Immature natural killer cell (primary cell): ENCODE results near the gene OR2AG1. TPM values are rescaled to one million over a fixed set of nuclear protein-coding genes. Genes with fewer than 3 reads are reported as not detected.
"Not testable (repeated sequence)": the region's sequence is repeated elsewhere in the genome, so short reads cannot be mapped to it uniquely, and the experiment has no call there.

ENCODE experiments used
- DNase-seq, 3 donors: peaks; one replicate each; pipeline ENCODE4 v3.0.0; 2022; ENCODE audit warnings: mixed read lengths in 1 of 3
- H3K27ac Mint-ChIP-seq, 6 donors: one replicate each; pipeline ENCODE4 v1.8.0; 2020; ENCODE audit warnings: mixed read lengths in 6 of 6, mild to moderate bottlenecking in 5 of 6, inconsistent platforms in 4 of 6, moderate library complexity in 3 of 6
- H3K27me3 Mint-ChIP-seq, 3 donors: one replicate each; pipeline ENCODE4 v1.8.0; 2020 to 2021; ENCODE audit warnings: low read depth in 3 of 3, mild to moderate bottlenecking in 3 of 3, mixed read lengths in 3 of 3, moderate library complexity in 3 of 3, inconsistent platforms in 1 of 3
- H3K36me3 Mint-ChIP-seq, 3 donors: one replicate each; pipeline ENCODE4 v1.8.0; 2020; ENCODE audit warnings: mixed read lengths in 3 of 3, inconsistent platforms in 2 of 3, mild to moderate bottlenecking in 2 of 3
- H3K4me1 Mint-ChIP-seq, 2 donors: one replicate each; pipeline ENCODE4 v1.8.0; 2020; ENCODE audit warnings: inconsistent platforms in 2 of 2, mild to moderate bottlenecking in 2 of 2, mixed read lengths in 2 of 2, moderate library complexity in 1 of 2
- H3K4me3 Mint-ChIP-seq, 5 donors: one replicate each; pipeline ENCODE4 v1.8.0; 2020; ENCODE audit warnings: mild to moderate bottlenecking in 5 of 5, mixed read lengths in 5 of 5, inconsistent platforms in 3 of 5, moderate library complexity in 3 of 5
- H3K9me3 Mint-ChIP-seq, 6 donors: one replicate each; pipeline ENCODE4 v1.8.0; 2020; ENCODE audit warnings: mild to moderate bottlenecking in 6 of 6, mixed read lengths in 6 of 6, inconsistent platforms in 4 of 6, moderate library complexity in 3 of 6
- polyA plus RNA-seq, 3 donors: library from polyadenylated mRNA; unstranded; fragments of 300-500 nt; fragmentation: Illumina TruSeq; gene quantifications; one replicate each; pipeline ENCODE4 v1.2.3, GENCODE V29; 2021

The OR2AG1 gene
- polyA plus RNA-seq, 3 donors from 2014 or later = not detected

DNA sequence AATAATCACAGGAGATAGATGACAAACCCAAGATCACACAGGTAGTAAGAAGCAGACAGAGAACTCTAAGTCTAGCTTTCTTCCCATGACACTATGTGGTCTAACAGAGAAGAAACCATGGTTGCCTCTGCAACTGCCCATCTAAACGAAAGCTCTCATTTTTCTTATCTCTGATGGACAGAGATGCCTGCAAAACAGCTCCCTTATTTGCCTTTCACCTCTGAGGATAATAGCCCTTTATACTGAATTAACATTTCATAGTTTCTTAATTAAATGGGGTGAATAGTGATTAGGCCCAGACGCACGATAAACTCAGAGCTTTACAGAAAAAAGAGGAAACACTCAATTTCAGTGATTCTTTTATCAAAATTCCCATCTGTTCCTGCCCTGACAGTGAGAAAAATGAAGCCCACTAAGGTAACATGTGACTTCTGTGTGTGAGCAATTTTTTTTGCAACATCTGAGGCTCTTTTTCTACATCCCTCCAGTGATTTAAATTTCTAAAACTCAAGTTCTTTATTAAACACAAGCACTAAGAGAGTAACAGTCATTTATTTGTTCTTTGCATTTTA is 35.6 kb upstream of the OR2AG1 start:
- Mint-ChIP-seq H3K36me3 (peaks cover 0 to 6% (median 0%) of the 10 kb centered on the region in 3 donors), H3K9me3 (no peaks in the 10 kb centered on the region), H3K27ac (no peak overlapping the region), H3K4me1 (no peaks in the 10 kb centered on the region), H3K27me3 (no peaks in the 10 kb centered on the region), H3K4me3 (no peak overlapping the region)
- no peak for DNase-seq

DNA sequence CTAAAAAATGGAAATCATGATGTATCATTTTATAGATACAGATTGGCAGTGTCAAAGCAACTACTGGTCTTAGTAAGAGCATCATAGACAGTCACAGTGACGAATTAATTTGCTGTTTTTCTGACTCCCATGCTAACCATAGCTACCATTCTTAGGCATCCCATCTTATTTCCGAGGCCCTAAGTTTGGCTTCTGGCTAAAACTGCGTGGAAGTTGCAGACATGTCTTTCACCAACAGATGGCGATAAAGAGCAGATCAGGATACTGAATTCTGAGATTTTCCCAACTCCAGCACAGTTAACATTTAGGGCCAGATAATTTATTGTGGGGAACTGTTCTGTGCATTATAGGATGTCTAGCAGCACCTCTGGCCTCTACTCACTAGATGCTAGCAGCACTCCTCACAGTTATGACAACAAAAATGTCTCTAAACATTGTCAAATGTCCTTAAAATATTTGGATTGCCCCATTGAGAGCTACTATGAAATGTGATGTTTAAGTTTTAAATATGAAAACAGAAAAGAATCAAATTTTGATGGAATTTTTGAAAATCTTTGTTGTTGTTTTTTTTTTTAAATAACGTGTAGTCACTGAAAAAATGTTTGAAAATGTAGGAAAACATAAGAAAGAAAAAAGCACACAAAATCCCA is 27.4 kb upstream of the OR2AG1 start:
- no peaks in the 10 kb centered on the region for H3K36me3 Mint-ChIP-seq
- H3K27ac Mint-ChIP-seq = no peak overlapping the region
- no peaks in the 10 kb centered on the region for H3K9me3 Mint-ChIP-seq
- no peak overlapping the region for H3K4me3 Mint-ChIP-seq
- peaks cover 0 to 1% (median 0%) of the 10 kb centered on the region in 3 donors for H3K27me3 Mint-ChIP-seq
- no peaks in the 10 kb centered on the region for H3K4me1 Mint-ChIP-seq
- DNase-seq = peak; percentile 32 to 48 (median 33)

DNA sequence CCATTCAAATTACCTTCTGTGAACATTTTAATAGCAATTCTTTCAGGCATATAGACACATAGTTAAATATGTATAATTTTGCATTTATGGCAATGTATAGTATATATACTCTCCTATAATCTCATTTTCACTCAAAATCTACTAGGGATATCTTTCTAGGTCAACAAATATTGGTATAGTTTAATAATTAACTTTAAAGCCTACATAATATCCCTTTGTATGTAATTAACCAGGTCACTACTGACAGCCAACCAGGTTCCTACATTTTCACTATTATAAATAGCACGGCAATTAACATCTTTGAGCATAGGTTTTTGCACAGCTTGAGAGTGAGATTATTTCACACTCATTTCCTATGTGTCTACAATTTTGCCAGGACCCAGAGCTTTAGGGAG is 26.9 kb upstream of the OR2AG1 start:
- DNase-seq = no peak
- Mint-ChIP-seq H3K4me1 (no peaks in the 10 kb centered on the region), H3K36me3 (no peaks in the 10 kb centered on the region), H3K27me3 (peaks cover 0 to 1% (median 0%) of the 10 kb centered on the region in 3 donors), H3K27ac (no peak overlapping the region), H3K4me3 (no peak overlapping the region), H3K9me3 (no peaks in the 10 kb centered on the region)

DNA sequence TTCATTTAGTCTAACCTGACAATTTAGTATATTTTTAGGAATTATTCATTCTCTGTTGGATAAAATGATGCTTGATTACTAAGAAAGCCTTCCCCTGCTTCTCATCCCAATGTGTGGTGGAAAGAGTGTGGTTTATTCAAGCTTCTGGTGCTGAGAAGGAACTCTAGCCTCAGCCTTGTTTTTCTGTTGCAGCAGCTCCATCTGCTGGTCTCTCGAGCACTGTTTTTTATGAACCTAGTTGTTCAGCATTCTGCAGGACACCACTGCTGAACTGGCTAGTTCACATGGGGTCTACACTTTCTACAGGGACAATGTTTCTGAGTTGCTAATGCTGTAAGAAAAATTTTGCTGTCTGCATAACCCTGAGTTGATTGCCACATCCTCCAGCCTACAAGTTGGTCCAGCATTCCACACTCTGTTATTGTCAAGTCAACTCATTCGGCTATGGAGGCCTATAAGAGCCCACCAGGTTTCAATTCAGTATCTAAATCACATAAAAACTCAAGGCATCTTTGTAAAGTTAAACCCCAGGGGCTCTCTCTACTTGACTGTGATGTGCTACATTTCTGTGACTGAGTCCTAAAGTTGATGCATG is 25.4 kb upstream of the OR2AG1 start:
- peak; percentile 44 to 59 (median 56) for DNase-seq
- Mint-ChIP-seq H3K27me3 (peaks cover 1 to 3% (median 2%) of the 10 kb centered on the region in 3 donors), H3K36me3 (no peaks in the 10 kb centered on the region), H3K4me3 (no peak overlapping the region), H3K4me1 (no peaks in the 10 kb centered on the region), H3K27ac (no peak overlapping the region), H3K9me3 (no peaks in the 10 kb centered on the region)

DNA sequence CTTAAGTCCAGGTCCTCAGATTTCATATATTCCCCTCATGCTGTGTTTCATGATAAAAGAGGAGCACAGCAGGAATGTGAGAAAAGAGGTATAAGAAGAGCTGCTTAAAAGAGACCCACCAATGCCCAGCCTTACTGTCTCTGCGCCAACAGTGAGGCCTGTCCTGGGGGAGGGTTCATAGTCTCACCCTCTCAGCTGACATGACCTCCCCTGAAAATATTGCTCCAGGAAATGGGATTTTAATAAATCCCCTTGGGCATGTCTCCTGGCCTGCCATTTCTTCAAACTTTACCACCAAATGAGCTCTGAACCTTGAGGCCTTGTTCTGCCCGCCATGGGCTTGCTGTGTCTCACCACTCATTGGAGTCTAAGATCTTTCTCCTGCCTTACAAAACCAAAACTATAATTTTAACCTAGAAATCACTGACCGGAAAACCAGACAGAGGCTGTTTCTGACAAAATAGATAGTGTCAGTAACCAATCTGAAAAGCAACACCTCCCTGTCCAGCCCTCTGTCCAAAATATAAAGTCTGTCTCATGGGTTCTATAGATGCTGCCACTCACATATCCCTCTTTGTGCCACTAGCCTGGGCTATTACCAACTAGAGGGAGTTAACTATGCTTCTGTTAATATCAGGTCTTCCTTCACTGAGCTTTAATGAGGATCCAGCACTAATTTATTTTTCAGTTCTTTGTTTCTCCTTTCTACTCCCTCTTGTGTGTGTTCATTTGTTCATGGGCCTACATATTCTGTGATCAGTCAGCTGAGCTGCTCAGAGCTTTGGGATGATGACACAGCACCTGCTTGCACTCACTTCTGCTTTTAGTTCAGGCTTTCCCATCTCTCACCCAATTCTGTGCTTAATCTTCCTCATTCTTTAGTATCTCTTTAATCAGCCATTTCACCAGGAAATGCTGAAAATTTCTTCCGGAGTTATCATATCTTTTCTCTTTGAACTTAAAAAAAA is 10.6 kb upstream of the OR2AG1 start, which contains the start of gene OR2AG2:
TSS of gene OR2AG2 (minus strand) at position 51 of the 968 bp plus-strand sequence. CDS start 3,019 bp downstream, outside the sequence.
- H3K4me3 Mint-ChIP-seq = no peak within 1 kb of the TSS
- no peak within 1 kb of the TSS for H3K27ac Mint-ChIP-seq
- H3K36me3 Mint-ChIP-seq = no peaks in the 10 kb centered on the region
- H3K9me3 Mint-ChIP-seq = peaks cover 0 to 2% (median 0%) of the 10 kb centered on the region in 6 donors
- DNase-seq = no peak
- peaks cover 1 to 2% (median 2%) of the 10 kb centered on the region in 3 donors for H3K27me3 Mint-ChIP-seq
- no peaks in the 10 kb centered on the region for H3K4me1 Mint-ChIP-seq

DNA sequence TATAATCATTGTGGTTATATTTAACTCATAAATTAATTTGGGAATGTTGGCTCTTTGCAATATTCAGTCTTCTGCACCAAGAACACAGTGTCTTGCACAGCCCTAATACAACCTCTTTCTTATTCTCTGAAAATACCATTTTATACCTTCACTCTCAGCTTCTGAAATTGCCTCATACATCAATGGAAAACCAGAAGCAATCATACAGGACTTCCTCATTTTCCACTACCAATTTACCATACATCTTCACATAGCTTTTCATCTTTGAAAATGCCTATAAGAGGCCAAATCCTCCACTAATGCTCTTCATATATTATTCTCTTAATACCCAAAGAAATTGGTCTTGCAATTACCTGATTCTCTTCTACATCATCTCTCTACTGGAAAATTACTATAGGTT is 4.3 kb upstream of the OR2AG1 start:
- DNase-seq = no peak
- H3K27ac Mint-ChIP-seq = no peak overlapping the region
- no peaks in the 10 kb centered on the region for H3K4me1 Mint-ChIP-seq
- H3K36me3 Mint-ChIP-seq = no peaks in the 10 kb centered on the region
- H3K4me3 Mint-ChIP-seq = no peak overlapping the region
- H3K9me3 Mint-ChIP-seq = no peaks in the 10 kb centered on the region
- H3K27me3 Mint-ChIP-seq = peaks cover 2 to 4% (median 2%) of the 10 kb centered on the region in 3 donors

DNA sequence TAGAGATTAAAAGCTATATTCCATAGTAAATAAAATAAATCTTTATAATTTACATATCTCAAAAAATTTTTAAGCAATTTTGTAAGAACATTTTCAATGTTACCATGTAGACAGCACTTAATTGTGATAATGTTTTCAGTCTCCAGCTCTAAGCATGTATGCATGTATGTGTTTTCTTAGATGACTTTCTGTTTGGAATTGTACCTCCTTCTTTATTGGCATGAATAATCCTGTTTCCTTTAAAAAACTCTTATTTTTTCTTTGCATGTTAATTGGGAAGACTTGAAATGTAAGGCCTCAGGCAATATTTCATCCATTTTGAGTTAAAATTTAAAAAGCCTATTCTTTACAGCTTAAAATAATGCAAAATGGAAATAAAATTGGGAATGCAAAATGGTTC is 2.0 kb upstream of the OR2AG1 start:
- H3K36me3 Mint-ChIP-seq = no peaks in the 10 kb centered on the region
- no peak overlapping the region for H3K4me3 Mint-ChIP-seq
- peaks cover 2 to 4% (median 3%) of the 10 kb centered on the region in 3 donors for H3K27me3 Mint-ChIP-seq
- DNase-seq = no peak
- H3K9me3 Mint-ChIP-seq = no peaks in the 10 kb centered on the region
- H3K4me1 Mint-ChIP-seq = no peaks in the 10 kb centered on the region
- H3K27ac Mint-ChIP-seq = no peak overlapping the region

DNA sequence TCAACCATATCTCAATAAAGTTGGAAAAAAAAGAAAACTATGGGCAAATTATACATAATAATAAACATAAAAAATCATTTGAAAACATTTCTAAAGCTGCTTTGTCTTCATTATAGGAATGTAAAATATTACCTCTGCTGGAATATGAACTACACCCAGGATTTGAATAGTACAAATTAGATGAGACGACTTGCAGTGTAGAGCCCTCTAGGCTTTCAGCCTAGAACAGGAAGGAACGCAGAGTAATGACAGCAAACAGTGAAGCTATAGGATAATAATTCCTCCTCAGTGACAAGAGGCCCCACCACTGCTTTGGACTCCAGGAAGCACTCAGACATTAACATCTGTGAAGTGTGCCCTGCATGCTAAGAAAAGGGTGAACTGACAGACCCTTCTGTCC is 7.7 kb downstream of the OR2AG1 start:
- Mint-ChIP-seq H3K4me1 (no peaks in the 10 kb centered on the region), H3K36me3 (no peaks in the 10 kb centered on the region), H3K27me3 (peaks cover 5 to 7% (median 5%) of the 10 kb centered on the region in 3 donors), H3K9me3 (no peaks in the 10 kb centered on the region), H3K27ac (no peak overlapping the region), H3K4me3 (no peak overlapping the region)
- no peak for DNase-seq

DNA sequence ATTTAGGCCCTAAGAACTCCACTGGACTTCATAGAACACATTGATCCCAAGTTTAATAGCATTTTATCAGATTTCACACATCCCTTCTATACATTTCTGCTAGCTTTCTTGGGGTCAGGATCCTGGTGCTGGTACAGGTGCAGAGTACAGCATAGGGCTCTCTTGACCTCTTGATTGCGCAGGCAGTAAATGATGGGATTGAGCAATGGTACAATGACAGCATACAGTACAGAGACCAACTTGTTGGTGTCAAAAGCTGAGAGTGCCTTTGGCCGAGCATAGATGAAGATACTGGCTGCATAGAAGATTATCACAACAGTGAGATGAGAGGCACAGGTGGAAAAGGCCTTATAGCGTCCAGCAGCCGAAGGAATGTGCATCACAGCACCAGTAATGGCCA is 11.8 kb downstream of the OR2AG1 start:
- H3K27ac Mint-ChIP-seq = no peak overlapping the region
- H3K36me3 Mint-ChIP-seq = no peaks in the 10 kb centered on the region
- DNase-seq = no peak
- H3K4me3 Mint-ChIP-seq = no peak overlapping the region
- H3K4me1 Mint-ChIP-seq = no peaks in the 10 kb centered on the region
- H3K27me3 Mint-ChIP-seq = peaks cover 2 to 4% (median 3%) of the 10 kb centered on the region in 3 donors
- no peaks in the 10 kb centered on the region for H3K9me3 Mint-ChIP-seq

DNA sequence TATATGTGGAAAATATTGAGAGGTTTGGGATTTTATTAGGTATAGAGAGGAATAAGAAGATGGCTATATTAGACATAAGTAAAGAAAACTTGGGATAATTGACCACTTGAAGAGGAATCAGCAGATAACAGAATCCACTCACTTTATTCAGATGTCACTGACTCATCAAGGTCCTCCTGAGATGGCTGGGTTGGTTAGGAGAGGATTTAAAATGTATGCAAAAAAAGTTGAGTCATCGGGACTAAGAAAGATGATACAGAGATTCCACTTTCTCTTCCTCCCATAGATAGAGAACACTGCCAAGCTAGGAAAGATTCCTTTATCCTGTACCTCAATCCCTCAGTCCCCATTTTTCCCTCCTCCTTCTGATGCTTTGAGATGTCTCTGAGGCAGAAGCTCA is 16.6 kb downstream of the OR2AG1 start, which contains the start of gene OR6A2:
TSS of gene OR6A2 (minus strand) at position 288 of the 400 bp plus-strand sequence. CDS start 3,981 bp downstream, outside the sequence.
- Mint-ChIP-seq H3K36me3 (peaks cover 0 to 8% (median 5%) of the 10 kb centered on the region in 3 donors), H3K4me1 (no peaks in the 10 kb centered on the region), H3K27me3 (peaks cover 2 to 5% (median 3%) of the 10 kb centered on the region in 3 donors), H3K27ac (no peak within 1 kb of the TSS), H3K9me3 (peaks cover 0 to 6% (median 0%) of the 10 kb centered on the region in 6 donors), H3K4me3 (no peak within 1 kb of the TSS)
- DNase-seq = no peak

DNA sequence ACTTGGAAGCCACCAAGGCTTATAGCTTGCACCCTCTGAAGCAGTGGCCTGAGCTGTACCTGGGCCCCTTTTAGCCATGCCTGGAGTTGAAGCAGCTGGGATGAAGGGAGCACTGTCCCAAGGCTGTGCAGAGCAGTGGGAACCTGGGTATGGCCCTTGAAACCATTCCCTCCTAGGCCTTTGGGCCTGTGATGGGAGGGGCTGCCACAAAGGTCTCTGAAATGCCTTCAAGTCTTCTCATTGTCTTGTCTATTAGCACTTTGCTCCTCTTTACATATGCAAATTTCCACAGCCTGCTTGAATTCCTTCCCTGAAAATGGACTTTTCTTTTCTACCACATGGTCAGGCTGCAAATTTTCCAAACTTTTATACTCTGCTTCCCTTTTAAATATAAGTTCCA is 18.3 kb downstream of the OR2AG1 start:
- H3K27ac Mint-ChIP-seq, H3K4me3 Mint-ChIP-seq, H3K36me3 Mint-ChIP-seq, H3K9me3 Mint-ChIP-seq, H3K27me3 Mint-ChIP-seq, DNase-seq, H3K4me1 Mint-ChIP-seq: not testable (repeated sequence)

DNA sequence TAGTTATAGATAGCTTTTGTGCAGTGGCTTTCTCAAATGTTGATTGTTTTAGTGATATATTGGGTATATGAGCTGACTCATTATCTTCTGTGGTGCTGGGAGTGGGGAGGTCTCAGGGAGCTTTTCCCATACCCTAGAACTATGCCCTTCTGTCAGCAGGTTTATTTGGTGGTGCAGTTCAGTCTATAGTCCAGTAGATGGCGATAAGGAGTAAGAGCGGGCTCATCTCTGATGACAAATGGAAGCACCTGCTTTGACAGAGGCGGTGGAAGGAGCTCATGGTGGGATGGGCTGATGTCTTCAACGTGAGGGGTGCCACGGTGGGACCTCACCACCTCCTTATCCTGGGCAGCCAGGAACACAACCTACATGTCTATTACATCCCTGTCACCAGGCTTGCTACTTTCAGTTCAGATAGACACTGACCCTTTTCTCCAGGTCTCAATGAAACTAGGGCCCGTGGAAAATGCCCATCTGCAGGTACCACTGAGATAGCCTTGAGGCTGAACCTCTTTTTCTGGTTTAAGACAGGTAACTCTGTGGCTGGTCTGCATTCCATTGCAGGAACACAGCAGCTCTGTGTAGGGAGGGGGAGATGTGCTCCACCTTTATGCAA is 29.7 kb downstream of the OR2AG1 start:
- H3K4me1 Mint-ChIP-seq = no peaks in the 10 kb centered on the region
- no peak overlapping the region for H3K27ac Mint-ChIP-seq
- no peaks in the 10 kb centered on the region for H3K36me3 Mint-ChIP-seq
- H3K27me3 Mint-ChIP-seq = peaks cover 3 to 14% (median 11%) of the 10 kb centered on the region in 3 donors
- H3K9me3 Mint-ChIP-seq = no peaks in the 10 kb centered on the region
- H3K4me3 Mint-ChIP-seq = no peak overlapping the region
- DNase-seq = peak; percentile 30 to 39 (median 36)

DNA sequence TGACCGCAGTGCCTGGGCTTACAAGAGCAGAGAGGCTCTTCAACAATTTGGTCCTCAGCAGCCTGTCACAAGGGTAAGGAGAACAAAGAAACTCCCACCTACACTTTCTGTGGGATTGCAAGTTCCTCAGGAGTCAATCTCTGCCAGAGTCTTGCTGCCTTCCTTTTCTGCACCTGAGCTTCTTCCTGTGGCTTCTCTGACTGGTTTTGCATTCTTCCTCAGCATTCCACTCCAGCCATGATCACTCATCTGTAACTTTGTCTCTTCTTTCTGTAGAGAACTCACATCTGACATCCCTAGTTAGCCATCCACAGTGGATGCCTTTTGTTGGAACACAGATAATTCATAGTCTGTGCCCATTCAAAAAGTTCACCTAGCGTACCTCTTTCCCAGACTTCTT is 30.8 kb downstream of the OR2AG1 start:
- Mint-ChIP-seq H3K27ac (no peak overlapping the region), H3K36me3 (no peaks in the 10 kb centered on the region), H3K4me3 (no peak overlapping the region), H3K27me3 (peaks cover 3 to 12% (median 10%) of the 10 kb centered on the region in 3 donors), H3K9me3 (no peaks in the 10 kb centered on the region), H3K4me1 (no peaks in the 10 kb centered on the region)
- DNase-seq = no peak
